HUES64 (cell line): ENCODE data around the gene EIF5.

ENCODE experiments used
- H3K27ac ChIP-seq: 2 replicates; pipeline ENCODE4 v1.7.0; 2013; ENCODE audit warnings: low read depth, low read length, inconsistent platforms
- H3K27me3 ChIP-seq: 2 replicates; pipeline ENCODE4 v1.6.1; 2013; ENCODE audit warnings: mild to moderate bottlenecking, low read length; ENCODE audit not compliant: insufficient read depth
- H3K36me3 ChIP-seq: 2 replicates; pipeline ENCODE4 v1.6.1; 2013; ENCODE audit warnings: mild to moderate bottlenecking, low read length; ENCODE audit not compliant: insufficient read depth
- H3K4me1 ChIP-seq: 2 replicates; pipeline ENCODE4 v1.6.1; 2013; ENCODE audit warnings: mild to moderate bottlenecking, low read length, moderate library complexity; ENCODE audit not compliant: insufficient read depth
- H3K4me3 ChIP-seq: 2 replicates; pipeline ENCODE4 v1.5.1; 2013; ENCODE audit warnings: mild to moderate bottlenecking, low read length, moderate library complexity
- H3K9ac ChIP-seq: 2 replicates; pipeline ENCODE4 v1.6.1; 2013; ENCODE audit warnings: mild to moderate bottlenecking, low read depth, low read length
- H3K9me3 ChIP-seq: 2 replicates; pipeline ENCODE4 v1.6.1; 2013; ENCODE audit warnings: low read depth, low read length; ENCODE audit not compliant: insufficient read depth
- WGBS: fragments of 150-250, 120-280 bp; methylation state at CpG from one replicate; pipeline ENCODE4 v1.1.7; 2013; ENCODE audit warnings: missing lambda C conversion rate; 5-methylcytosine and 5-hydroxymethylcytosine counted together

Gene EIF5

DNA sequence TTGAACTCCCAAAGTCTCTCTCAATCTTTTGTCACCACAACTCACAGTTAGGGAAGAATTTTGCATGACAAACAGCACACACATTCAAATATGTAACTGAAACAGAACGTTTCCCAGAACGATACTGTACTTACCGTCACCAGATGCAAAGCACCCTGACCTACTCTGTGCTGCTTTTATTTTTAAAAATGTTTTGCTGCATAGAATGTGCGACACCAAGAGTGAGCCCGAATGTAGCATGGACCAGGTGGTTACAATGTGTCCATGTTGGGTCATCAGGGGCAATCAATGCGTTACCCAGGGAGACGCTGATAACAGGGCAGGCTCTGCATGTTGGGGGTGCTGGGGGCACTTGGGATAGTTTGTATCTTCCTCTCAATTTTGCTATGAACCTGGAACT, 14.6 kb upstream of the EIF5 start:
- H3K27me3 ChIP-seq: no peaks in the 10 kb centered on the region
- no peaks in the 10 kb centered on the region for H3K9me3 ChIP-seq
- H3K36me3 ChIP-seq: no peaks in the 10 kb centered on the region
- peaks cover 8% of the 10 kb centered on the region; the same call in 1 of the 2 replicates for H3K4me1 ChIP-seq
- no peak overlapping the region for H3K4me3 ChIP-seq
- no peak overlapping the region for H3K9ac ChIP-seq
- WGBS: 87% methylated on average over 7 of the region's 7 CpGs
- H3K27ac ChIP-seq: no peak overlapping the region

DNA sequence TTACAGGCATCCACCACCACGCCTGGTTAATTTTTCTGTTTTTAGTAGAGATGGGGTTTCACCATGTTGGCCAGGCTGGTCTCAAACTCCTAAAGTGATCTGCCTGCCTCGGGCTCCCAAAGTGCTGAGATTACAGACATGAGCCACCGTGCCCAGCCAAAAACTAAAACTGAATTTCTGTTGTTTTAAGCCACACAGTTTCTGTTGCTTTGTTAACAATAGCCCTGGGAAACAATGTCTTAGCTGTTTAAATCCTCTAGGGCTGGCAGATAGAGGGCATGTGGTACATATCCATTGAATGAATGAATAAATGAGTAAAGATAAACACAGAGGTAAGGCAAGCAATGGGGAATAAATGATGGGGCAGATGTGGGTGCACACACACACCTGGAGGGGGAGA, 8.0 kb upstream of the EIF5 start:
- Histone ChIP-seq H3K4me1 (peaks cover 4% of the 10 kb centered on the region; the same call in 1 of the 2 replicates), H3K27me3 (no peaks in the 10 kb centered on the region), H3K9ac (no peak overlapping the region), H3K27ac (no peak overlapping the region), H3K4me3 (no peak overlapping the region), H3K36me3 (no peaks in the 10 kb centered on the region), H3K9me3 (no peaks in the 10 kb centered on the region)
- WGBS: 89% methylated on average over 3 of the region's 3 CpGs

DNA sequence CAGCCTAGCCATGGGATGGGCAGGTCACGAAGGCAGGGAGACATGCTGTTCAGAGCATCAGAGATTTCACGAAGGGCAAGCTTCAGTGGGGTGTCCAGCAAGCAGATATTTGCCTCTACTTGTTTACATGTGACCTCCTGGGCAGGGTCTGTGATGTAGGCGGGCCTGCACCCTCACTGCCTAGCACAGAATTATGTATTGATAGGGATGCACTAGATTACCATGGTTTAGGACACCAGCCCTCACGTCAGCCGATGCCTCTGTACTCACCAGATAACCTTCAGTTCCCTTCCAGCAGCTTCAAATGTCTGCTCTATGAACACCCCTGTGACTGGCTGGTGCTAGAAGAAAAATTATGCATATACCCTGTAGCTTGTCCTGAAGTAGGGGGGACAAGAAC, 5.1 kb upstream of the EIF5 start:
- no peaks in the 10 kb centered on the region for H3K9me3 ChIP-seq
- 90% methylated on average over 5 of the region's 5 CpGs for WGBS
- H3K27ac ChIP-seq: no peak overlapping the region
- H3K4me3 ChIP-seq: no peak overlapping the region
- no peak overlapping the region for H3K9ac ChIP-seq
- no peaks in the 10 kb centered on the region for H3K27me3 ChIP-seq
- H3K36me3 ChIP-seq: no peaks in the 10 kb centered on the region
- H3K4me1 ChIP-seq: peaks cover 13% of the 10 kb centered on the region

DNA sequence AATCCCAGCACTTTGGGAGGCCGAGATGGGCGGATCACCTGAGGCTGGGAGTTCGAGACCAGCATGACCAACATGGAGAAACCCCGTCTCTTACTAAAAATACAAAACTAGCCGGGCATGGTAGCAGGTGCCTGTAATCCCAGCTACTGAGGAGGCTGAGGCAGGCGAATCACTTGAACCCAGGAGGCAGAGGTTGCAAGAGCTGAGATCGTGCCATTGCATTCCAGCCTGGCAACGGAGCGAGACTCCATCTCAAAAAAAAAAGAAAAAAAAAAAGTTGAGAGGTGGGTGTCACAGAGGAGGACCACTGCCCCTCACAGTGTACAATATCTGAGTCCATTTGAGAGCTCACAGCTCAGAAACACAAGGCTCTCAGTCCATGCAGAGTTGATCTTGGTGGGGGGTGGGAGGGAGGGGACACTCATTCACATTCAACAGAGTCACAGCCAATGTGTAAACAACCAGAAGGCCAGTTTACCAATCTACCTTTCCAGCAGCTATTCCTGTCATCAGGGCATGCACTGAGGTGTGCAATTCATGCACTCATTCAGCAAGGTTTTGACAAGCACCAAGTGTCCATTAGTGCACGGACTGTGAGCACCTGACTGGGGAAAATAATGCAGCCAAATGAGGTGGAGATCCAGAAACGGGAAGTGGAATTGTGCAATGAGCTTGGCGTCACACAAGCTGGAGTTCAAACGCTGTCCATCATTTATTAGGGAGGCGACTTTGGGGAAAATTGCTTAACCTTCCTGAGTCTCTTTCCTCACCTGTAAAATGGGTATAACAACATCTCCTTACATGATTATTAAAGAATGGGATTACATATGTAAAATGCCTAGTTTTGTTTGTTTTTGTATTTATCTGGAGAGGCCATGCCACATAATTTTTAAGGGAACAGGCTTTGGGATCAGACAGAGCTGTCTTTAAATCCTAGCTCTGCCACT, 4.4 kb upstream of the EIF5 start:
- Histone ChIP-seq H3K4me1 (peaks cover 13% of the 10 kb centered on the region), H3K9me3 (no peaks in the 10 kb centered on the region), H3K9ac (no peak overlapping the region), H3K27ac (no peak overlapping the region), H3K36me3 (no peaks in the 10 kb centered on the region), H3K4me3 (no peak overlapping the region), H3K27me3 (no peaks in the 10 kb centered on the region)
- WGBS: 83% methylated on average over 14 of the region's 14 CpGs

DNA sequence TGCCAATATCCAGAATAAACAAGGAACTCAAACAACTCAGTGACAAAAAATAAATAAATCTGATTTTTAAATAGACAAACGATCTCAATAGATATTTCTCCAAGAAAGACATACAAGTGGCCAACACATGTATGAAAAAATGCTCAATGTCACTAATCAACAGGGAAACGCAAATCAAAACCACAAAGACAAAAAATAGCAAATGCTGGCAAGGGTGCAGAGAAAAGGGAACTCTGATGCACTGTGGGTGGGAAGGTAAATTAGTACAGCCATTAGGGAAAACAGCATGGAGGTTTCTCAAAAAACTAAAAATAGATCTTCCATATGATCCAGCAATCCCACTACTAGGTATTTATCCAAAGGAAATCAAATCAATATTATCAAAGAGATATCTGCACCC, 3.5 kb upstream of the EIF5 start:
- Histone ChIP-seq H3K36me3 (peaks cover 7% of the 10 kb centered on the region), H3K4me1 (peaks cover 15% of the 10 kb centered on the region), H3K9me3 (no peaks in the 10 kb centered on the region), H3K4me3 (no peak overlapping the region), H3K9ac (no peak overlapping the region), H3K27me3 (no peaks in the 10 kb centered on the region), H3K27ac (no peak overlapping the region)
- 89% methylated on average over 1 of the region's 2 CpGs for WGBS

DNA sequence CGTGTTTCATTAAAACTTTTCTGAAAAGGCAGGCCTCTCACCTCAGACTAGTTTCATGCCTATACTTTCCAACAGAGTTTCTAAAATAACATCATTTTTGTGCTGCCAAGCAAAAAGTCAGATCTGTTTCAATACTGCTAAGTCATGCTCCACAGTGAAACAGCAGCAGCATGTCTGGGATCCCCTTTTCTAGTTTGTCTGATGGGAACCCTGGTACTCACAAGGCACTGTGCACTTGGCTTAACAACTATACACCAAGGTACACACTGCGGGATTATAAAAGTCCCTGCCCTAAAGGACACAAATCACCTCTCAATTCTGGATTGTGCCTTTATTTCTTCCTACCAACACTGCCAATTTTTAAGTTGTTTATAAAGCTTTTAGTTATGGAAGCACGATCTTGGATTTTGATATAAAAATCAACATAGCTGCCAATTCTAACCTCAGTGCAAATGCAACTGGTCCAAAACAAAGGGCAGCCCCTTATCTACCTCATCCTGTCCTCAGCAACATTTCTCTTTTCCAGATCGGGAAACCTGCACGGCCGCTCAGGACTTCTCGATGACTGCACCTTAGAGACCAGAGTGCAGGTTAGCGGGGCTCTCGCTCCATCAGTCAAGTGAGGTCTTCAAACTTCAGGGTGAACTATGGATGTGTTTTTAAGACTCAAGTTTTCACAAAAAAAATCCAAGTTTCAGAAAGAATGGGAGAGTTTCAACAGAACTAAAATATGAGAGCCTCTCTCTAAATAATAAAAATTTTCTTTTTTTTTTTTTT, 1.7 kb upstream of the EIF5 start:
- peak overlapping the region; percentile 89 for H3K4me3 ChIP-seq
- peaks cover 21% of the 10 kb centered on the region for H3K4me1 ChIP-seq
- H3K9me3 ChIP-seq: no peaks in the 10 kb centered on the region
- H3K9ac ChIP-seq: peak overlapping the region; percentile 99; the same call in 1 of the 2 replicates
- H3K36me3 ChIP-seq: peaks cover 25% of the 10 kb centered on the region
- H3K27ac ChIP-seq: no peak overlapping the region
- 85% methylated on average over 9 of the region's 9 CpGs for WGBS
- H3K27me3 ChIP-seq: no peaks in the 10 kb centered on the region

DNA sequence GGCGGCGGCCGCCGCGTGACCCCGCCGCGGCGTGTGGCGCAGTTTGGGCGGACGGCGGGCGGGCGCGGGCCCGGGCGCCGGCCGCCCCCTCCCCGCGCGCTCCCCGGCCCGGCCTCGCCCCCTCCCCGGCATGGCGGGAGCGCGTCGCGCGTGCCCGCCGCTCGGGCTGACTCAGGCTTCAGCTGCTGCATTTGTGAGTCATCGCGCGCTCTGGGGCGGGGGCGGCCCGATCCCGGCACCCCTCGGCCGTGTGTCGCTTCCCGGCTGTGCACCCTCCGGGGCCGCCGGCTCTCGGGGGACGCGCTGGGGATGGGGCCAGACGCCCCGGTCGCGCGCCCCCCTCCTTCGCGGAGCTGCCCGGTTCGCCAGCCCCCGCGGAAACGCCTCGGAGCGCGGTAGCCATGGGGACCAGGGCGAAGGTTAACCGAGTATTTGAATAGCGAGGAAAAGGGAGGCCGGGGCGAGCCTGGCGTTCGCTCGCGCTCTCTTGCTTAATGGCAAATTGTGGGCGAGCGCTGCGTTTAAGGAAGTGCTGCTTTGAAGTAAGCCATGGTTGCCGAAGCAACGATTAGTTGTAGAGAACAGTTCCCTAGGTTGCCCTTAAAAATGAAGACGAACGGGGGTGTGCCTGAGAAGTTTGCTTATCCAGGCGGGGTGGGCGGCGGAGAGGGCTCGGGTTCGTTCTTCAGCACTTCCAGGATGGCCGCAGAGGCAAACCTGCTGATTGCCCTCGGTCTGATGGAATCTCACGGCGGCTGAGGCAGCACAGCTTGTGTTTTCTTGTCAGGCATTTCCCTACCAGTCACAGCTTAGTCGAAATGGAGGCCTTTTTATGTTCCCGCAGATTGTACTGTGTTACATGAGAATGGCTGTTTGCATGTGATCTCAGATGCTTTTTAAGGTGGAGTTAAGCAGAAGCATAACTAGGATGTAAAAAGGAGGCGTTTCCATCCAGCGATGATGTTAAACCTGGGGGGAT, 896 bp downstream of the EIF5 start:
- H3K36me3 ChIP-seq: peaks cover 51% of the 10 kb centered on the region

DNA sequence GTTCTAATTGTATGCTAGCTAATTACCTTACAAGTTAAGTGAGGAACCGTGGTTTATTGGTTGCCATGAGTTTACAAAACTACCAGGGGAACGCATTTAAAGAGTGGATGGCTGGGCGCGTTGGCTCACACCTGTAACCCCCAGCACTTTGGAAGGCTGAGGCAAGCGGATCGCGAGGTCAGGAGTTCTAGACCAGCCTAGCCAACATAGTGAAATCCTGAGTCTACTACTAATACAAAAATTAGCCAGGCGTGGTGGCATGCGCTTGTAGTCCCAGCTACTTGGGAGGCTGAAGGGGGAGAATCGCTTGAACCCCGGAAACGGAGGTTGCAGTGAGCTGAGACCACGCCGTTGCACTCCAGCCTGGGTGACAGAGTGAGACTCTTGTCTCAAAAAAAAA, 2.2 kb downstream of the EIF5 start:
- H3K4me3 ChIP-seq: peak overlapping the region; percentile 89
- H3K4me1 ChIP-seq: peaks cover 17% of the 10 kb centered on the region
- no peak overlapping the region for H3K27ac ChIP-seq
- no peak overlapping the region for H3K9ac ChIP-seq
- H3K27me3 ChIP-seq: no peaks in the 10 kb centered on the region
- H3K9me3 ChIP-seq: no peaks in the 10 kb centered on the region
- 96% methylated on average over 14 of the region's 14 CpGs for WGBS
- peaks cover 64% of the 10 kb centered on the region for H3K36me3 ChIP-seq

More for the DNA sequence above, 896 bp downstream of the EIF5 start:
- Histone ChIP-seq H3K9ac (peak overlapping the region; percentile 100), H3K27ac (peak overlapping the region; percentile 95), H3K4me3 (peak overlapping the region; percentile 89), H3K4me1 (peaks cover 18% of the 10 kb centered on the region), H3K27me3 (no peaks in the 10 kb centered on the region), H3K9me3 (no peaks in the 10 kb centered on the region)
- WGBS: 1% methylated on average over 97 of the region's 97 CpGs

DNA sequence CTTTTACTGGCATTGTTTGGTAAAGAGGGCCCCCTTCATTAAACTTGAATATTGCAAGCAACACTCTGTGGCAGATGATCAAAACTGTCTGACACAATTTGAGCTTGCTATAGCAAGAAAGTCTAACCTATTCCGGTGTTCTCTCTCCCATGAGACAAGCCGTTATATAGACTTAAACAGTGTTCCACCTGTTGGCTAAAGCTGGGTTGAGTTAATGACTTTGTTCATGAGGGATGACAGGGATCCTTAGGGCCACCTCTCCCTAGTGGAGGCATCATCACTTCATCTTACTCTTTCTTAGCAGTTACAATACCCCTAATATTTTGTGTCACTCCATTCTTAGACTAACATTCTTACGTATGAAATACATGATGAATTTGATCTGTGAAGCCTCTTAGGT, 3.8 kb downstream of the EIF5 start:
- no peaks in the 10 kb centered on the region for H3K27me3 ChIP-seq
- H3K36me3 ChIP-seq: peaks cover 80% of the 10 kb centered on the region
- H3K4me3 ChIP-seq: no peak overlapping the region
- no peak overlapping the region for H3K27ac ChIP-seq
- no peak overlapping the region for H3K9ac ChIP-seq
- H3K9me3 ChIP-seq: no peaks in the 10 kb centered on the region
- WGBS: 98% methylated on average over 3 of the region's 3 CpGs
- peaks cover 8% of the 10 kb centered on the region; the same call in 1 of the 2 replicates for H3K4me1 ChIP-seq

DNA sequence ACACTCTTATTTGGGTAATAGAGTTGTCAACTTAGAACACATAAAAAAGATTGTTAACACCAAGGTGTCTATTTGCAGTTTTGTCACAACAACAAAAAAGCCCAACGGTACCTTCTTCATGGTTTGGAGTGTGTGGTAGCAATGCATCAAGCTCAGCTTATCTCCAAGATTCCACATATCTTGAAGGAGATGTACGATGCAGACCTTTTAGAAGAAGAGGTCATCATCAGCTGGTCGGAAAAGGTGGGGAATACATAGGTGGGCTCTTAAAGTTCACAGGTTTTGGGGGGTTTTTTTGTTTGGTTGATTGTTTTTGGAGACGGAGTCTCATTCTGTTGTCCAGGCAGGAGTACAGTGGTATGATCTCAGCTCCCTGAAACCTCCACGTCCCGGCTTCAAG, 5.5 kb downstream of the EIF5 start:
- H3K9me3 ChIP-seq: no peaks in the 10 kb centered on the region
- H3K27me3 ChIP-seq: no peaks in the 10 kb centered on the region
- peaks cover 8% of the 10 kb centered on the region; the same call in 1 of the 2 replicates for H3K4me1 ChIP-seq
- H3K36me3 ChIP-seq: peaks cover 98% of the 10 kb centered on the region
- H3K27ac ChIP-seq: no peak overlapping the region
- no peak overlapping the region for H3K4me3 ChIP-seq
- no peak overlapping the region for H3K9ac ChIP-seq
- WGBS: 94% methylated on average over 6 of the region's 6 CpGs
